Sigmoid colon (tissue), 4 donors: Measurements from ENCODE around the gene UNG.

Source experiments
- CTCF ChIP-seq, 4 experiments: fragments of 450-650 bp in 3 of 4; fragments of 200-600 bp in 1 of 4; IDR thresholded peaks; one replicate each; pipeline ENCODE4 v1.5.1; 2016 to 2019; ENCODE audit warnings: antibody characterized with exemption in 4 of 4, mild to moderate bottlenecking in 3 of 4, moderate library complexity in 2 of 4
- EP300 ChIP-seq, 4 donors: sonication (generic); formaldehyde crosslinking; IDR thresholded peaks; one replicate each; pipeline ENCODE4 v1.6.1; 2017; ENCODE audit warnings: antibody characterized with exemption in 4 of 4
- POLR2A ChIP-seq, 2 donors: fragments of 450-650 bp; IDR thresholded peaks; one replicate each; pipeline ENCODE4 v1.6.1; 2016; ENCODE audit warnings: antibody characterized with exemption in 2 of 2, mild to moderate bottlenecking in 2 of 2, moderate library complexity in 2 of 2
- POLR2AphosphoS5 ChIP-seq, 4 donors: sonication (generic); formaldehyde crosslinking; IDR thresholded peaks; one replicate each; pipeline ENCODE4 v1.6.1; 2017; ENCODE audit warnings: antibody characterized with exemption in 4 of 4

GRCh38 chr12:109053382-109054123, 43.8 kb upstream of the UNG start:
- TF ChIP-seq CTCF (IDR thresholded peaks at IDR 0.05): no peak
- no peak for TF ChIP-seq EP300 (IDR thresholded peaks at IDR 0.05)
- no peak for TF ChIP-seq POLR2AphosphoS5 (IDR thresholded peaks at IDR 0.05)
- no peak for TF ChIP-seq POLR2A (IDR thresholded peaks at IDR 0.05)
